ENCODE data around the gene VSIG10L. TPM values are rescaled to one million over a fixed set of nuclear protein-coding genes. Genes with fewer than 3 reads are reported as not detected.

Gene VSIG10L
- polyA plus RNA-seq, 6 donors from 2014 or later: 0.40 to 1.3 (median 0.84) TPM; not detected in 1

DNA sequence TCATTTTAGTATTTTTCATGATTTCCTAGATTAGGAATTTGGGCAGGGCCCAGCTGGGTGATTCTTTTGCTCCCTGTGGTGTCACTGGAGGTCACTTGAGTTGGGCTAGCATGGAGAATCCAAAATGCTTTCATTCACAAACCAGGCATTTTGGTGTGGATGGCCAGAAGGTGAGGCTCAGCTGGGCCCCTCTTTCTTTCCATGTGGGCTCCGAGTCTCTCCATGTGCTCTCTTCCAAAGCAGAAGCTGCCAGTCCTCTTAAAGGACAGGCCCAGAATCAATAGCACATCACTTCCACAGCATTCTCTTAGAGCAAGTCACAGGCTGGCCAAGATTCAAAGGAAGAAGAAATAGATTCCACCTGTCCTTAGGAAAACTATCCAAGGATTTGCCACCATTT lies 52.3 kb downstream of the VSIG10L start:
- DNase-seq (no peak), ATAC-seq (ENCODE audit: low read depth in 2 of 2) (no peak)
- H3K9me3 Mint-ChIP-seq: peaks cover 0 to 4% (median 0%) of the 10 kb centered on the region in 7 donors
- no peaks in the 10 kb centered on the region for H3K36me3 Mint-ChIP-seq
- no peak overlapping the region for H3K4me3 Mint-ChIP-seq
- H3K4me1 Mint-ChIP-seq: peaks cover 0 to 4% (median 0%) of the 10 kb centered on the region in 3 donors
- H3K27me3 Mint-ChIP-seq: peaks cover 9 to 32% (median 28%) of the 10 kb centered on the region in 3 donors
- H3K27ac Mint-ChIP-seq: no peak overlapping the region

DNA sequence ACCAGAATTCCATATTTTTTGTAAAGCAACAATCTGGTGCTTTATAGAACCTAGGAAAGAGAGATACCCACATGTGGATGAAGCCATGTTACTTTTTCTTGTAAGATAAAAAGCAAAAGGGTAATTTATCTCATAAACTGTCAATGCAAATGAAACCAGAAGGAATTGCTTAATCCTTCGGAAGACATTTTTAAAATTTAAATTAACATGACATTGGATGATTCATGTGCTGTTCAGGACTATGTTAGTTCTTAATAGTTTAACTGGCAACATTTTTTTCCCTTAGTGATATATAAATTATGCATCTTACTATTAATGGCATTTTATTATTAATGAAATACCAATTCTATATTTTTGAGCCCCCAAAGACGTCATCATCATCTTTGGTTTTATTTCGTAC lies 56.3 kb downstream of the VSIG10L start:
- H3K36me3 Mint-ChIP-seq: no peaks in the 10 kb centered on the region
- H3K27ac Mint-ChIP-seq: no peak overlapping the region
- no peak overlapping the region for H3K4me3 Mint-ChIP-seq
- H3K9me3 Mint-ChIP-seq: peaks cover 4 to 29% (median 9%) of the 10 kb centered on the region in 7 donors
- ATAC-seq (ENCODE audit: low read depth in 2 of 2): no peak
- no peak for DNase-seq
- H3K27me3 Mint-ChIP-seq: peaks cover 9 to 30% (median 28%) of the 10 kb centered on the region in 3 donors
- no peaks in the 10 kb centered on the region for H3K4me1 Mint-ChIP-seq

DNA sequence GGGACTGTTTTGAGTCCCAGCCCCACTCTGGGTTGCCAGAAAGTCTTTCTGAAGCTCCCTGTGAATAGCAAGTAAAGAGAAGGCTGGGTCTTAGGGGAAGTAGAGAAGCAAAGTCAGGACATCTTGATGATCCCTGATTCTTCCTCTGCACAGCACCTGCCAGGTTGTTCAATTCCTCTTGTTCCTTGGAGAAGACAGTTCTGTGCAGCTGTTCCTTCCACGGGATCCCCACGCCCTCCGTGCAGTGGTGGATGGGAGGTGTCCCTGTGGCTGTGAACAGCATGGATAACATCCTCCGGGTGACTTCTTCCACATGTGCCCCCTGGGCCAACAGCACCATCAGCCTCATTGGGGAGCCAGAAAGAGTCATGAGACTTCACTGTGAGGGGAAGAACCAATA lies 59.6 kb downstream of the VSIG10L start:
- peaks cover 0 to 39% (median 19%) of the 10 kb centered on the region in 7 donors for H3K9me3 Mint-ChIP-seq
- H3K4me3 Mint-ChIP-seq: no peak overlapping the region
- H3K27me3 Mint-ChIP-seq: peaks cover 22 to 52% (median 43%) of the 10 kb centered on the region in 3 donors

More for the DNA sequence above, 59.6 kb downstream of the VSIG10L start:
- ATAC-seq (ENCODE audit: low read depth in 2 of 2): no peak
- no peak for DNase-seq
- H3K36me3 Mint-ChIP-seq: no peaks in the 10 kb centered on the region
- no peaks in the 10 kb centered on the region for H3K4me1 Mint-ChIP-seq
- H3K27ac Mint-ChIP-seq: no peak overlapping the region

Other genes starting within 250 kb of the VSIG10L start
- 1 to 10 TPM; 1.8 to 5.6 (median 4.2) TPM for gene CTU1, start 233.7 kb downstream of the VSIG10L start, polyA plus RNA-seq (ENCODE audit: low read depth in 6 of 6)
- gene SIGLEC9, start 217.2 kb downstream of the VSIG10L start, polyA plus RNA-seq (ENCODE audit: low read depth in 6 of 6): 1 to 10 TPM in 1 of 6 donors, under 1 TPM in 1, not detected in 4; 0.25 to 1.3 TPM
- gene SIGLEC7, start 199.8 kb downstream of the VSIG10L start, polyA plus RNA-seq (ENCODE audit: low read depth in 6 of 6): under 1 TPM in 3 of 6 donors, not detected in 3; 0.22 to 0.32 (median 0.23) TPM
- 1 to 10 TPM in 1 of 6 donors, under 1 TPM in 3, not detected in 2; 0.60 to 3.6 (median 0.85) TPM for gene CD33, start 117.1 kb downstream of the VSIG10L start, polyA plus RNA-seq (ENCODE audit: low read depth in 6 of 6)
- gene SIGLECL1, start 91.1 kb downstream of the VSIG10L start, polyA plus RNA-seq (ENCODE audit: low read depth in 6 of 6): not detected
- not detected for gene IGLON5, start 30.5 kb downstream of the VSIG10L start, polyA plus RNA-seq (ENCODE audit: low read depth in 6 of 6)
- gene ETFB, start 24.2 kb upstream of the VSIG10L start, polyA plus RNA-seq (ENCODE audit: low read depth in 6 of 6): 100 to 1,000 TPM in 3 of 6 donors, 10 to 100 TPM in 3; 72.7 to 167 (median 101) TPM
- 1 to 10 TPM in 1 of 6 donors, under 1 TPM in 1, not detected in 4; 0.46 to 1.2 TPM for gene CLDND2, start 26.9 kb upstream of the VSIG10L start, polyA plus RNA-seq (ENCODE audit: low read depth in 6 of 6)
- 10 to 100 TPM in 1 of 6 donors, 1 to 10 TPM in 5; 4.3 to 12.6 (median 7.2) TPM for gene NKG7, start 30.5 kb upstream of the VSIG10L start, polyA plus RNA-seq (ENCODE audit: low read depth in 6 of 6)
- under 1 TPM in 1 of 6 donors, not detected in 5; 0.34 TPM for gene LIM2, start 45.8 kb upstream of the VSIG10L start, polyA plus RNA-seq (ENCODE audit: low read depth in 6 of 6)
- gene C19orf84, start 48.5 kb upstream of the VSIG10L start, polyA plus RNA-seq (ENCODE audit: low read depth in 6 of 6): not detected
- gene SIGLEC10, start 75.5 kb upstream of the VSIG10L start, polyA plus RNA-seq (ENCODE audit: low read depth in 6 of 6): 10 to 100 TPM; 43.9 to 75.2 (median 55.8) TPM
- not detected for gene SIGLEC8, start 116.3 kb upstream of the VSIG10L start, polyA plus RNA-seq (ENCODE audit: low read depth in 6 of 6)
- gene CEACAM18, start 136.4 kb upstream of the VSIG10L start, polyA plus RNA-seq (ENCODE audit: low read depth in 6 of 6): not detected
- under 1 TPM in 1 of 6 donors, not detected in 5; 0.28 TPM for gene SIGLEC12, start 159.7 kb upstream of the VSIG10L start, polyA plus RNA-seq (ENCODE audit: low read depth in 6 of 6)
- gene SIGLEC6, start 189.5 kb upstream of the VSIG10L start, polyA plus RNA-seq (ENCODE audit: low read depth in 6 of 6): 1 to 10 TPM in 3 of 6 donors, under 1 TPM in 2, not detected in 1; 0.72 to 1.9 (median 1.2) TPM
- gene ZNF175, start 229.1 kb upstream of the VSIG10L start, polyA plus RNA-seq (ENCODE audit: low read depth in 6 of 6): 1 to 10 TPM in 5 of 6 donors, under 1 TPM in 1; 0.94 to 5.1 (median 3.1) TPM